OCI-LY1 (cell line): ENCODE data around the gene NDUFAF2.

Source experiments
- H2AFZ ChIP-seq: fragments of 200-600 bp; sonication (generic), shearing (Covaris generic); 2 replicates; pipeline ENCODE4 v1.6.0; 2014; ENCODE audit warnings: antibody characterized with exemption, mild to moderate bottlenecking, low read length
- H3F3A ChIP-seq: fragments of 200-600 bp; sonication (generic), shearing (Covaris generic); 2 replicates; pipeline ENCODE4 v1.6.0; 2014; ENCODE audit warnings: mild to moderate bottlenecking, antibody characterized with exemption, low read length, moderate library complexity; ENCODE audit not compliant: insufficient read depth
- H3K27ac ChIP-seq: fragments of 200-600 bp; sonication (generic); 2 replicates; pipeline ENCODE4 v1.5.1; 2014; ENCODE audit warnings: low read length, mixed run types, mild to moderate bottlenecking, low read depth; ENCODE audit not compliant: poor library complexity, severe bottlenecking
- H3K27me3 ChIP-seq: fragments of 200-600 bp; sonication (generic); 2 replicates; pipeline ENCODE4 v1.6.0; 2014; ENCODE audit warnings: antibody characterized with exemption, mild to moderate bottlenecking, low read length, moderate library complexity; ENCODE audit not compliant: insufficient read depth
- H3K36me3 ChIP-seq: fragments of 200-600 bp; sonication (generic); 2 replicates; pipeline ENCODE4 v1.6.1; 2014; ENCODE audit warnings: mild to moderate bottlenecking, antibody characterized with exemption, low read length, moderate library complexity, mixed read lengths; ENCODE audit not compliant: insufficient read depth
- H3K4me1 ChIP-seq: fragments of 200-600 bp; sonication (generic); 2 replicates; pipeline ENCODE4 v1.5.1; 2014; ENCODE audit warnings: mild to moderate bottlenecking, low read length, moderate library complexity; ENCODE audit not compliant: insufficient read depth, severe bottlenecking
- H3K4me2 ChIP-seq: fragments of 200-600 bp; sonication (generic), shearing (Covaris generic); 2 replicates; pipeline ENCODE4 v1.6.1; 2014; ENCODE audit warnings: low read length
- H3K4me3 ChIP-seq: fragments of 200-600 bp; sonication (generic); 2 replicates; pipeline ENCODE4 v1.5.1; 2014; ENCODE audit warnings: low read length, low read depth, mild to moderate bottlenecking, mixed read lengths; ENCODE audit not compliant: poor library complexity, severe bottlenecking
- H3K79me2 ChIP-seq: fragments of 200-600 bp; shearing (Covaris generic); 2 replicates; pipeline ENCODE4 v1.6.1; 2016; ENCODE audit warnings: mixed run types, low read length, mixed read lengths; ENCODE audit not compliant: insufficient read depth
- H3K9ac ChIP-seq: fragments of 200-600 bp; sonication (generic), shearing (Covaris generic); 2 replicates; pipeline ENCODE4 v1.6.1; 2014; ENCODE audit warnings: mild to moderate bottlenecking, low read length, mixed read lengths
- H3K9me2 ChIP-seq: fragments of 200-600 bp; sonication (generic), shearing (Covaris generic); 2 replicates; pipeline ENCODE4 v1.6.1; 2014; ENCODE audit warnings: low read depth, mild to moderate bottlenecking, low read length, mixed read lengths
- H3K9me3 ChIP-seq: fragments of 200-600 bp; shearing (Covaris generic); 2 replicates; pipeline ENCODE4 v1.6.1; 2014; ENCODE audit warnings: low read length, mixed read lengths
- H4K20me1 ChIP-seq: fragments of 200-600 bp; sonication (generic), shearing (Covaris generic); 2 replicates; pipeline ENCODE4 v1.6.0; 2016; ENCODE audit warnings: mild to moderate bottlenecking, low read length; ENCODE audit not compliant: insufficient read depth
- EZH2 ChIP-seq: fragments of 200-600 bp; sonication (generic), shearing (Covaris generic); IDR thresholded peaks from 2 replicates; pipeline ENCODE4 v1.8.0; 2017; ENCODE audit warnings: borderline replicate concordance, mixed run types, mild to moderate bottlenecking, antibody characterized with exemption, low read length, moderate library complexity, mixed read lengths
- TF ChIP-seq, protein P1 (sequence below): fragments of 200-600 bp; sonication (generic), shearing (Covaris generic); IDR thresholded peaks from 2 replicates; pipeline ENCODE4 v1.5.1; 2017; ENCODE audit warnings: mild to moderate bottlenecking, antibody characterized with exemption, low read length, moderate library complexity, mixed read lengths

NDUFAF2 gene

DNA sequence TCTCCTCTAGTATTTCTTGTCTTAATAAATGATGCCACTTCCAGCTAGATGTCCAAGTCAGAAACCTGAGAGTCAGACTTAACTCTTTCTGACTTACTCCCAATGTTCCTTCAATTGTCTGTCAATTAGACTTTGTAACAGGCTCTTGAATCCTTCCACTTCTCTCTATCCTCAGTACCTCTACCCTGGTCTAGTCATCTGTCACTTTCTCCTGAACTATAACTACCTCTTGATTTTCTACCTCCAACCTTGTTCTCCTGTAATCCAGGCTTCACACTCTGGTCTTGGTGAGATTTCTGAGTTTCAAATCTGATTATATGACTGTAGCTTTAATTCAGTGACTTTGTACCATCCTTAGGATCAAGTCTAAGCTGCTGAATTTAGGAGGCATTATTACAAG is 64.9 kb downstream of the NDUFAF2 start:
- Histone ChIP-seq H4K20me1 (no peaks in the 10 kb centered on the region), H3K9me3 (no peaks in the 10 kb centered on the region), H3K4me3 (no peak overlapping the region), H3F3A (no peaks in the 10 kb centered on the region), H3K27ac (no peak overlapping the region), H2AFZ (no peak overlapping the region), H3K4me1 (no peaks in the 10 kb centered on the region), H3K4me2 (no peak overlapping the region), H3K36me3 (no peaks in the 10 kb centered on the region), H3K27me3 (no peaks in the 10 kb centered on the region), H3K9me2 (no peaks in the 10 kb centered on the region), H3K9ac (no peak overlapping the region), H3K79me2 (0 out of 2 replicates have a peak, but pooled peaks cover 4% of the 10 kb centered on the region)
- TF ChIP-seq EZH2: no peak
- TF ChIP-seq, protein P1, sequence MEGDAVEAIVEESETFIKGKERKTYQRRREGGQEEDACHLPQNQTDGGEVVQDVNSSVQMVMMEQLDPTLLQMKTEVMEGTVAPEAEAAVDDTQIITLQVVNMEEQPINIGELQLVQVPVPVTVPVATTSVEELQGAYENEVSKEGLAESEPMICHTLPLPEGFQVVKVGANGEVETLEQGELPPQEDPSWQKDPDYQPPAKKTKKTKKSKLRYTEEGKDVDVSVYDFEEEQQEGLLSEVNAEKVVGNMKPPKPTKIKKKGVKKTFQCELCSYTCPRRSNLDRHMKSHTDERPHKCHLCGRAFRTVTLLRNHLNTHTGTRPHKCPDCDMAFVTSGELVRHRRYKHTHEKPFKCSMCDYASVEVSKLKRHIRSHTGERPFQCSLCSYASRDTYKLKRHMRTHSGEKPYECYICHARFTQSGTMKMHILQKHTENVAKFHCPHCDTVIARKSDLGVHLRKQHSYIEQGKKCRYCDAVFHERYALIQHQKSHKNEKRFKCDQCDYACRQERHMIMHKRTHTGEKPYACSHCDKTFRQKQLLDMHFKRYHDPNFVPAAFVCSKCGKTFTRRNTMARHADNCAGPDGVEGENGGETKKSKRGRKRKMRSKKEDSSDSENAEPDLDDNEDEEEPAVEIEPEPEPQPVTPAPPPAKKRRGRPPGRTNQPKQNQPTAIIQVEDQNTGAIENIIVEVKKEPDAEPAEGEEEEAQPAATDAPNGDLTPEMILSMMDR: no peak

DNA sequence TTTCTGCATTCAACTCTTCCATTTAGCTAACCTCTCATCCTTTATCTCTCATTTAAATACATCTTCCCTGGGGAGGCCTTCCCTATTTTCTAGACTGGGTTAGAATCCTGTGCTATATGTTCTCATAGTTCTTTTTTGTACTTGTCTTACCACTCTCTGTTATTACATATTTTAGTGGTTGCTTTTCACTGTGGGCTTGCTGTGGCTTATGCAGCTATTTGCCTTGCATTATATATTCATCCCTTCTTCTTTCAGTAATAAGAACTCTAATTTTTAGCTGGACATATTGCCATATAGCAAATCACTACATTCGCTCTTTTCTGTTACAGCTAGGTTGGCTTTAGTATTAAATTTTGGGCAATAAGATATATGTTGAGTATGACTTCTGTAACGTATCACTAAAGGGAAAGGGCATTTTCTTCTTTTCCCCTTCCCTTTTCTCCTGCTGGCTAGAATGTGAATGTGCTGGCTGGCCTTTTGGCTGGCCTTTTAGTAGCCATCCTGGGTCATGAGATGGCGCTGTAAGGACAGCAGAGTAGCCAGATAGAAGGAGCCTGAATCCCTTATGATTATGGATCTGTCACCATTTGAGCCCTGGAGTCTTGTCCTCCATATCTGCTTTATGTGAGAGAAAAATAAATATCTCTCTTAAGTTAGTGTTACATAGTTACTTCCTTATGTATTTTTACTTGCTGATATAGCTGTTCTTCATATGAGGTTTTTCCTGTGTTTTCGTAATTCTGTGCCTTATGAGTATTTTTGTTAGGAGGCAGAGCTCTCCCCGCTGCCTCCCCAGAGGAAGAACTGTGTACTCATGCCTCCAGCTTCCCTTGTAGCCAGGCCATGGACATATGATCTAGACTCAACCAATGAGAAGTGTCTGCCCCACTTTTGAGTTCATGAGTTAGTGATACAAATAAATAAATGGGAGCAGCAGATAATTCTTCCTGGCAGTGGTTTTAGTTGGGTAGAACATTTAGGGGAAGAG is 65.8 kb downstream of the NDUFAF2 start:
- H3K27ac ChIP-seq: no peak overlapping the region
- H3F3A ChIP-seq: no peaks in the 10 kb centered on the region
- no peaks in the 10 kb centered on the region for H3K4me1 ChIP-seq
- H3K9me2 ChIP-seq: no peaks in the 10 kb centered on the region
- TF ChIP-seq, protein P1: no peak
- TF ChIP-seq EZH2: no peak
- no peak overlapping the region for H3K4me3 ChIP-seq
- H2AFZ ChIP-seq: no peak overlapping the region
- 0 out of 2 replicates have a peak, but pooled peaks cover 4% of the 10 kb centered on the region for H3K79me2 ChIP-seq
- H3K36me3 ChIP-seq: no peaks in the 10 kb centered on the region
- no peaks in the 10 kb centered on the region for H3K27me3 ChIP-seq
- H3K4me2 ChIP-seq: no peak overlapping the region
- H4K20me1 ChIP-seq: no peaks in the 10 kb centered on the region
- no peaks in the 10 kb centered on the region for H3K9me3 ChIP-seq
- H3K9ac ChIP-seq: no peak overlapping the region

DNA sequence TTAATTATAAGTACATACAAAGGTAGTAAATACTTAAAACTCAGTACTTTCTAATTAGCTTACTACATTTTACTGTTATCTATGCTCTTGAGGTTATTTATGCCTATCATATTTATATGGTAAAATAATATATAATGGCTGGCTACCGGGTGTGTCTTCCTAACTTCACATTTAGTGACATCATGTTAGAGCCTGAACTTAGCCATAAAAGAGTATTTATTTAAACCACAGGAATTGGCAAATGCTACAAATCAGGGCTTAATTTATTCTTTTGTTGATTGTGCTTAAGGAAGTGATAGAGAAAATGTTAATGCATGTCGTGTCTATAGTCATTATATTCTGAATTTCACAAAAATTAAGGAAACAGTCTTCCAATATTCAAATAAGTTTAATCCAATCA is 73.1 kb downstream of the NDUFAF2 start:
- H3K79me2 ChIP-seq: no peaks in the 10 kb centered on the region
- H3K36me3 ChIP-seq: no peaks in the 10 kb centered on the region
- H3F3A ChIP-seq: no peaks in the 10 kb centered on the region
- H3K9me3 ChIP-seq: no peaks in the 10 kb centered on the region
- no peaks in the 10 kb centered on the region for H3K9me2 ChIP-seq
- TF ChIP-seq EZH2: no peak
- TF ChIP-seq, protein P1: no peak
- H3K9ac ChIP-seq: no peak overlapping the region
- H3K27me3 ChIP-seq: no peaks in the 10 kb centered on the region
- H3K4me1 ChIP-seq: no peaks in the 10 kb centered on the region
- H3K27ac ChIP-seq: no peak overlapping the region
- no peaks in the 10 kb centered on the region for H4K20me1 ChIP-seq
- H3K4me2 ChIP-seq: no peak overlapping the region
- no peak overlapping the region for H2AFZ ChIP-seq
- H3K4me3 ChIP-seq: no peak overlapping the region
